HG03460 (cell line): ENCODE results near the gene PIP5K1B.

Source experiments
- ATAC-seq: cut with Tn5 transposase; IDR thresholded peaks from one replicate; pipeline ENCODE4 v1.9.1; 2021; ENCODE audit not compliant: unreplicated experiment

PIP5K1B gene

GRCh38 chr9:68843239-68843638 is 138.2 kb downstream of the PIP5K1B start:
- no peak for ATAC-seq

GRCh38 chr9:68844157-68844556 is 139.1 kb downstream of the PIP5K1B start:
- ATAC-seq = no peak

GRCh38 chr9:68844631-68845612 is 139.9 kb downstream of the PIP5K1B start:
- peak; percentile 65 for ATAC-seq

GRCh38 chr9:68847765-68848164 is 142.7 kb downstream of the PIP5K1B start:
- no peak for ATAC-seq

- no peak for ATAC-seq
Measured at GRCh38 chr9:68851657-68852056, 146.6 kb downstream of the PIP5K1B start.

GRCh38 chr9:68852941-68853340 is 147.9 kb downstream of the PIP5K1B start:
- ATAC-seq = no peak

GRCh38 chr9:68859347-68859746 is 154.3 kb downstream of the PIP5K1B start:
- no peak for ATAC-seq

- no peak for ATAC-seq
Measured at GRCh38 chr9:68860419-68860818, 155.4 kb downstream of the PIP5K1B start.

- ATAC-seq = no peak
Measured at GRCh38 chr9:68861436-68861835, 156.4 kb downstream of the PIP5K1B start.

- no peak for ATAC-seq
Measured at GRCh38 chr9:68867066-68867465, 162.0 kb downstream of the PIP5K1B start.

GRCh38 chr9:68869022-68869421 is 164.0 kb downstream of the PIP5K1B start:
- ATAC-seq = no peak

- no peak for ATAC-seq
Measured at GRCh38 chr9:68870086-68870485, 165.0 kb downstream of the PIP5K1B start.

- no peak for ATAC-seq
Measured at GRCh38 chr9:68871236-68871635, 166.2 kb downstream of the PIP5K1B start.

GRCh38 chr9:68872026-68872501 is 167.0 kb downstream of the PIP5K1B start:
- ATAC-seq = no peak

GRCh38 chr9:68873179-68873578 is 168.1 kb downstream of the PIP5K1B start:
- no peak for ATAC-seq

- ATAC-seq = no peak
Measured at GRCh38 chr9:68876273-68876672, 171.2 kb downstream of the PIP5K1B start.

GRCh38 chr9:68876681-68877080 is 171.6 kb downstream of the PIP5K1B start:
- no peak for ATAC-seq

- ATAC-seq = no peak
Measured at GRCh38 chr9:68877219-68877618, 172.2 kb downstream of the PIP5K1B start.

GRCh38 chr9:68878450-68878849 is 173.4 kb downstream of the PIP5K1B start:
- ATAC-seq = no peak

- no peak for ATAC-seq
Measured at GRCh38 chr9:68883224-68883623, 178.2 kb downstream of the PIP5K1B start.

- ATAC-seq = no peak
Measured at GRCh38 chr9:68887232-68887631, 182.2 kb downstream of the PIP5K1B start.

GRCh38 chr9:68894502-68894901 is 189.5 kb downstream of the PIP5K1B start:
- ATAC-seq = no peak
